SK-N-SH treated with all-trans-retinoic acid at 6 μM for 48 hours (cell line): Measurements from ENCODE around the gene PCDHGA1.

Source experiments
- ESRRG ChIP-seq: fragments of 250-450 bp; sonication (Bioruptor Pico); IDR thresholded peaks from 2 replicates; pipeline ENCODE4 v1.6.1; 2021; ENCODE audit warnings: mild to moderate bottlenecking
- RARB ChIP-seq: fragments of 250-450 bp; sonication (Bioruptor Pico); IDR thresholded peaks from 2 replicates; pipeline ENCODE4 v1.8.0; 2021; ENCODE audit warnings: mild to moderate bottlenecking, moderate library complexity

DNA sequence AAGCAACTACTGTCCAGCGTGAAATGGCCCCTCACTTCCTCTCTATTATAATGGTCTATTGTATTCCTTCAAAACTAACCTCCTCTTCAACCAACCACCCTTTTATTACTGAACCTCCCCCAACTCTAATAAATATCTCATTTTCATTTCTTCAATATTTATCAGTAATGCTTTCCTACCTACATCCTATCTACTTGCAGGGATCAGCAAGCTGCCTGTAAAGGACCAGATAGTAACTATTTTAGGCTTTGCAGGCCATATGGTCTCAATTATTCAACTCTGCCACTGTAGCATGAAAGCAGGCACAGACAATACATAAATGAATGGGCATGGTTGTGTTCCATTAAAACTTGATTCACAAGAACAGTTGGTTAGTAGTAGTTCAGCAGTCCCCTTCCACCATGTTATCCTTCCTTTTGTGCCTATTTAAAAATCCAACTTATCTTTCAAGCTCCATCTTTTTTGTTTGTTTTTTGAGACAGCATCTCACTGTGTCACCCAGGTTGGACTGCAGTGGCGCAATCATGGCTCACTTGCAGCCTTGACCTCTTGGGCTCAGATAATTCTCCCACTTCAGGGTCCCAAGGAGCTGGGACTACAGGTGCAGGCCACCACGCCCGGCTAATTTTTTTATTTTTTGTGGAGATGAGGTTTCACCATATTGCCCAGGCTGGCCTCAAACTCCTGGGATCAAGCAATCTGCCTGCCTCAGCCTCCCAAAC, 204.3 kb downstream of the PCDHGA1 start:
- TF ChIP-seq RARB (no peak), ESRRG (CRISPR knock-in tag) (no peak)
